WTC11 (cell line): Measurements from ENCODE around the gene KRAS. TPM values are rescaled to one million over a fixed set of nuclear protein-coding genes. Genes with fewer than 3 reads are reported as not detected.

ENCODE experiments used
- ATAC-seq: fragments of 200-7000 bp; cut with Tn5 transposase; 2 replicates; pipeline ENCODE4 v1.10.0; 2021; ENCODE audit warnings: mild to moderate bottlenecking, moderate library complexity
- CTCF ChIA-PET: fragments of 300-600 bp; sonication (Branson Sonifier 250); formaldehyde crosslinking; loops from one replicate; lab custom pipeline; 2021; ENCODE audit warnings: antibody characterized with exemption; lab: Charles Lee
- POLR2A ChIA-PET: fragments of 350-600 bp; sonication (Branson Sonifier 250); formaldehyde crosslinking; loops from one replicate; lab custom pipeline; 2021; ENCODE audit warnings: antibody characterized with exemption; lab: Charles Lee
- DNase-seq: peaks from one replicate; pipeline ENCODE4 v3.0.0; 2021; ENCODE audit warnings: low spot score
- H3K27ac Mint-ChIP-seq: 2 replicates; pipeline ENCODE4 v1.8.0; 2021; ENCODE audit warnings: mixed read lengths
- H3K27me3 Mint-ChIP-seq: 2 replicates; pipeline ENCODE4 v1.8.0; 2021; ENCODE audit warnings: low read depth, mild to moderate bottlenecking, moderate library complexity, mixed read lengths
- H3K36me3 Mint-ChIP-seq: 2 replicates; pipeline ENCODE4 v1.8.0; 2021; ENCODE audit warnings: mixed read lengths
- H3K4me1 Mint-ChIP-seq: 2 replicates; pipeline ENCODE4 v1.8.0; 2022; ENCODE audit warnings: mixed read lengths
- H3K4me3 Mint-ChIP-seq: 2 replicates; pipeline ENCODE4 v1.8.0; 2021; ENCODE audit warnings: mild to moderate bottlenecking, moderate library complexity, mixed read lengths
- H3K9me3 Mint-ChIP-seq: 2 replicates; pipeline ENCODE4 v1.8.0; 2021; ENCODE audit warnings: mixed read lengths
- CBFB ChIP-seq: sonication (generic); formaldehyde crosslinking; IDR thresholded peaks from 2 replicates; pipeline ENCODE4 v1.8.1; 2022; ENCODE audit warnings: mild to moderate bottlenecking, low read depth, missing genetic modification reagents
- CREB1 ChIP-seq: sonication (generic); formaldehyde crosslinking; IDR thresholded peaks from 2 replicates; pipeline ENCODE4 v1.8.0; 2023; ENCODE audit warnings: mild to moderate bottlenecking, missing genetic modification reagents
- FOXK1 ChIP-seq: sonication (generic); formaldehyde crosslinking; IDR thresholded peaks from 2 replicates; pipeline ENCODE4 v1.8.0; 2022; ENCODE audit warnings: mild to moderate bottlenecking, moderate library complexity, missing genetic modification reagents
- GTF2I ChIP-seq: fragments of 250-450 bp; sonication (Bioruptor Pico); conservative IDR thresholded peaks from 2 replicates; pipeline ENCODE4 v1.4.0; 2021; ENCODE audit warnings: mild to moderate bottlenecking
- MLX ChIP-seq: sonication (generic); formaldehyde crosslinking; IDR thresholded peaks from 2 replicates; pipeline ENCODE4 v1.8.1; 2023; ENCODE audit warnings: mild to moderate bottlenecking, missing genetic modification reagents, moderate library complexity
- NFATC4 ChIP-seq: fragments of 250-450 bp; sonication (Bioruptor Pico); IDR thresholded peaks from 2 replicates; pipeline ENCODE4 v1.9.0; 2021; ENCODE audit warnings: mild to moderate bottlenecking
- NFYB ChIP-seq: sonication (generic); formaldehyde crosslinking; conservative IDR thresholded peaks from 2 replicates; pipeline ENCODE4 v1.8.0; 2022; ENCODE audit warnings: low read depth, missing genetic modification reagents
- NR1H2 ChIP-seq: sonication (generic); formaldehyde crosslinking; IDR thresholded peaks from 2 replicates; pipeline ENCODE4 v1.9.0; 2021; ENCODE audit warnings: mild to moderate bottlenecking, moderate library complexity, missing genetic modification reagents
- NR2C2 ChIP-seq: sonication (generic); formaldehyde crosslinking; IDR thresholded peaks from 2 replicates; pipeline ENCODE4 v1.8.0; 2022; ENCODE audit warnings: mild to moderate bottlenecking, missing genetic modification reagents
- PRDM15 ChIP-seq: sonication (generic); formaldehyde crosslinking; IDR thresholded peaks from 2 replicates; pipeline ENCODE4 v1.8.0; 2022; ENCODE audit warnings: missing genetic modification reagents
- RORB ChIP-seq: fragments of 250-450 bp; sonication (Bioruptor Pico); IDR thresholded peaks from 2 replicates; pipeline ENCODE4 v1.9.0; 2021; ENCODE audit warnings: mild to moderate bottlenecking
- SOX15 ChIP-seq: fragments of 250-450 bp; sonication (Bioruptor Pico); IDR thresholded peaks from 2 replicates; pipeline ENCODE4 v1.9.0; 2021; ENCODE audit warnings: mild to moderate bottlenecking
- TEAD1 ChIP-seq: sonication (generic); formaldehyde crosslinking; IDR thresholded peaks from 2 replicates; pipeline ENCODE4 v1.8.0; 2022; ENCODE audit warnings: mild to moderate bottlenecking, missing genetic modification reagents
- ZNF281 ChIP-seq: sonication (generic); formaldehyde crosslinking; IDR thresholded peaks from 2 replicates; pipeline ENCODE4 v1.8.0; 2023; ENCODE audit warnings: mild to moderate bottlenecking, missing genetic modification reagents
- ZNF532 ChIP-seq: fragments of 250-450 bp; sonication (Bioruptor Pico); IDR thresholded peaks from 2 replicates; pipeline ENCODE4 v1.9.0; 2021; ENCODE audit warnings: mild to moderate bottlenecking, borderline replicate concordance
- ZNF671 ChIP-seq: fragments of 250-450 bp; sonication (Bioruptor Pico); IDR thresholded peaks from 2 replicates; pipeline ENCODE4 v1.8.0; 2021; ENCODE audit warnings: mild to moderate bottlenecking
- total RNA-seq: library from RNA; stranded (reverse); gene quantifications from 3 replicates; pipeline ENCODE4 v1.2.3, GENCODE V29; 2021
- TF ChIP-seq, protein P1 (sequence below): sonication (generic); formaldehyde crosslinking; conservative IDR thresholded peaks from 2 replicates; pipeline ENCODE4 v1.8.1; 2023; ENCODE audit warnings: mild to moderate bottlenecking, low read depth, missing genetic modification reagents, moderate library complexity
- TF ChIP-seq, protein P2 (sequence below): sonication (generic); formaldehyde crosslinking; IDR thresholded peaks from 2 replicates; pipeline ENCODE4 v1.8.1; 2023; ENCODE audit warnings: mild to moderate bottlenecking, moderate library complexity, missing genetic modification reagents
- TF ChIP-seq, protein P3 (sequence below): sonication (generic); formaldehyde crosslinking; IDR thresholded peaks from 2 replicates; pipeline ENCODE4 v1.8.1; 2022; ENCODE audit warnings: mild to moderate bottlenecking, moderate library complexity, missing genetic modification reagents

KRAS gene
- total RNA-seq, 1 experiment from 2014 or later = 66.2 TPM

DNA sequence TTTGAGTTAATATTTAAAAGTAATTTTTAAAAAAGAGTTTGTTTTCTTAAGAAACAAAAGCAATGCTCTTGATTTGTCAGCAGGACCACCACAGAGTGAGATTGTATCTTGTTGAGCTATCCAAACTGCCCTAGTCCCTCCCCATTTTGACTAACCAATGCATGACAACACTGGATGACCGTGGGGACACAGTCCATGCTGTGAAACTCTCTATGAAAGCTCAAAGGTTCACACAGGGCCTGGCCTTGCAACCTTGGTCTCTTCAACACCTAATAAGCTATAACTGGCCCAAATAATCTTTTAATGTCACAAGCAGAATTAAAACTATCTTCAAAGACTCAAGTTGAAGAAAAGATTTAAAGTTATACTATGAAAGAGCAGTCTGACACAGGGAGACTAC is 42.2 kb downstream of the KRAS start:
- Mint-ChIP-seq H3K4me1 (no peaks in the 10 kb centered on the region), H3K36me3 (peaks cover 17% of the 10 kb centered on the region), H3K27ac (peak overlapping the region; percentile 25; the same call in 1 of the 2 replicates), H3K9me3 (no peaks in the 10 kb centered on the region), H3K27me3 (no peaks in the 10 kb centered on the region), H3K4me3 (no peak overlapping the region)
- POLR2A ChIA-PET = interaction anchor here (1.4 kb wide), 1 partner anchor 14 kb away, joined by 5 read pairs; the partner anchor contains the start of genes DNAI7 and ETFRF1
- ATAC-seq = no peak
- CTCF ChIA-PET = interaction anchor here (1.9 kb wide), 1 partner anchor 179 kb away, joined by 5 read pairs; no protein-coding TSS in a partner anchor
- DNase-seq = no peak
- TF ChIP-seq FOXK1 (no peak), GTF2I (CRISPR knock-in tag) (no peak), RORB (CRISPR knock-in tag) (no peak), MLX (CRISPR knock-in tag) (no peak), ZNF671 (CRISPR knock-in tag) (no peak), ZNF532 (CRISPR knock-in tag) (no peak), SOX15 (CRISPR knock-in tag) (no peak), CBFB (no peak), NFATC4 (CRISPR knock-in tag) (no peak), NR2C2 (CRISPR knock-in tag) (no peak), TEAD1 (CRISPR knock-in tag) (no peak), PRDM15 (CRISPR knock-in tag) (no peak), CREB1 (CRISPR knock-in tag) (no peak)
- TF ChIP-seq, protein P1, sequence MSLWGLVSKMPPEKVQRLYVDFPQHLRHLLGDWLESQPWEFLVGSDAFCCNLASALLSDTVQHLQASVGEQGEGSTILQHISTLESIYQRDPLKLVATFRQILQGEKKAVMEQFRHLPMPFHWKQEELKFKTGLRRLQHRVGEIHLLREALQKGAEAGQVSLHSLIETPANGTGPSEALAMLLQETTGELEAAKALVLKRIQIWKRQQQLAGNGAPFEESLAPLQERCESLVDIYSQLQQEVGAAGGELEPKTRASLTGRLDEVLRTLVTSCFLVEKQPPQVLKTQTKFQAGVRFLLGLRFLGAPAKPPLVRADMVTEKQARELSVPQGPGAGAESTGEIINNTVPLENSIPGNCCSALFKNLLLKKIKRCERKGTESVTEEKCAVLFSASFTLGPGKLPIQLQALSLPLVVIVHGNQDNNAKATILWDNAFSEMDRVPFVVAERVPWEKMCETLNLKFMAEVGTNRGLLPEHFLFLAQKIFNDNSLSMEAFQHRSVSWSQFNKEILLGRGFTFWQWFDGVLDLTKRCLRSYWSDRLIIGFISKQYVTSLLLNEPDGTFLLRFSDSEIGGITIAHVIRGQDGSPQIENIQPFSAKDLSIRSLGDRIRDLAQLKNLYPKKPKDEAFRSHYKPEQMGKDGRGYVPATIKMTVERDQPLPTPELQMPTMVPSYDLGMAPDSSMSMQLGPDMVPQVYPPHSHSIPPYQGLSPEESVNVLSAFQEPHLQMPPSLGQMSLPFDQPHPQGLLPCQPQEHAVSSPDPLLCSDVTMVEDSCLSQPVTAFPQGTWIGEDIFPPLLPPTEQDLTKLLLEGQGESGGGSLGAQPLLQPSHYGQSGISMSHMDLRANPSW (CRISPR knock-in tag) = no peak

- no peak overlapping the region for H3K27ac Mint-ChIP-seq
- no peaks in the 10 kb centered on the region for H3K27me3 Mint-ChIP-seq
- DNase-seq = no peak
- H3K36me3 Mint-ChIP-seq = peaks cover 17% of the 10 kb centered on the region
- no peak overlapping the region for H3K4me3 Mint-ChIP-seq
- H3K4me1 Mint-ChIP-seq = no peaks in the 10 kb centered on the region
- ChIA-PET CTCF (interaction anchor here (1.9 kb wide), 1 partner anchor 180 kb away, joined by 5 read pairs; no protein-coding TSS in a partner anchor), POLR2A (interaction anchor here (1.4 kb wide), 1 partner anchor 13 kb away, joined by 5 read pairs; the partner anchor contains the start of genes DNAI7 and ETFRF1)
- H3K9me3 Mint-ChIP-seq = no peaks in the 10 kb centered on the region
- ATAC-seq = no peak
- TF ChIP-seq, protein P2, sequence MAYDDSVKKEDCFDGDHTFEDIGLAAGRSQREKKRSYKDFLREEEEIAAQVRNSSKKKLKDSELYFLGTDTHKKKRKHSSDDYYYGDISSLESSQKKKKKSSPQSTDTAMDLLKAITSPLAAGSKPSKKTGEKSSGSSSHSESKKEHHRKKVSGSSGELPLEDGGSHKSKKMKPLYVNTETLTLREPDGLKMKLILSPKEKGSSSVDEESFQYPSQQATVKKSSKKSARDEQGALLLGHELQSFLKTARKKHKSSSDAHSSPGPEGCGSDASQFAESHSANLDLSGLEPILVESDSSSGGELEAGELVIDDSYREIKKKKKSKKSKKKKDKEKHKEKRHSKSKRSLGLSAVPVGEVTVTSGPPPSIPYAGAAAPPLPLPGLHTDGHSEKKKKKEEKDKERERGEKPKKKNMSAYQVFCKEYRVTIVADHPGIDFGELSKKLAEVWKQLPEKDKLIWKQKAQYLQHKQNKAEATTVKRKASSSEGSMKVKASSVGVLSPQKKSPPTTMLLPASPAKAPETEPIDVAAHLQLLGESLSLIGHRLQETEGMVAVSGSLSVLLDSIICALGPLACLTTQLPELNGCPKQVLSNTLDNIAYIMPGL (CRISPR knock-in tag) = no peak
- TF ChIP-seq NR1H2 (CRISPR knock-in tag) (no peak), SOX15 (CRISPR knock-in tag) (no peak), NFYB (CRISPR knock-in tag) (no peak), ZNF281 (CRISPR knock-in tag) (no peak)
- TF ChIP-seq, protein P3, sequence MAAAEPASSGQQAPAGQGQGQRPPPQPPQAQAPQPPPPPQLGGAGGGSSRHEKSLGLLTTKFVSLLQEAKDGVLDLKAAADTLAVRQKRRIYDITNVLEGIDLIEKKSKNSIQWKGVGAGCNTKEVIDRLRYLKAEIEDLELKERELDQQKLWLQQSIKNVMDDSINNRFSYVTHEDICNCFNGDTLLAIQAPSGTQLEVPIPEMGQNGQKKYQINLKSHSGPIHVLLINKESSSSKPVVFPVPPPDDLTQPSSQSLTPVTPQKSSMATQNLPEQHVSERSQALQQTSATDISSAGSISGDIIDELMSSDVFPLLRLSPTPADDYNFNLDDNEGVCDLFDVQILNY (CRISPR knock-in tag) = no peak
These were observed 42.9 kb downstream of the KRAS start for GRCh38 chr12:25207846-25208245.
